ENCODE results near the gene PGAM2.

- TF ChIP-seq, protein P1, sequence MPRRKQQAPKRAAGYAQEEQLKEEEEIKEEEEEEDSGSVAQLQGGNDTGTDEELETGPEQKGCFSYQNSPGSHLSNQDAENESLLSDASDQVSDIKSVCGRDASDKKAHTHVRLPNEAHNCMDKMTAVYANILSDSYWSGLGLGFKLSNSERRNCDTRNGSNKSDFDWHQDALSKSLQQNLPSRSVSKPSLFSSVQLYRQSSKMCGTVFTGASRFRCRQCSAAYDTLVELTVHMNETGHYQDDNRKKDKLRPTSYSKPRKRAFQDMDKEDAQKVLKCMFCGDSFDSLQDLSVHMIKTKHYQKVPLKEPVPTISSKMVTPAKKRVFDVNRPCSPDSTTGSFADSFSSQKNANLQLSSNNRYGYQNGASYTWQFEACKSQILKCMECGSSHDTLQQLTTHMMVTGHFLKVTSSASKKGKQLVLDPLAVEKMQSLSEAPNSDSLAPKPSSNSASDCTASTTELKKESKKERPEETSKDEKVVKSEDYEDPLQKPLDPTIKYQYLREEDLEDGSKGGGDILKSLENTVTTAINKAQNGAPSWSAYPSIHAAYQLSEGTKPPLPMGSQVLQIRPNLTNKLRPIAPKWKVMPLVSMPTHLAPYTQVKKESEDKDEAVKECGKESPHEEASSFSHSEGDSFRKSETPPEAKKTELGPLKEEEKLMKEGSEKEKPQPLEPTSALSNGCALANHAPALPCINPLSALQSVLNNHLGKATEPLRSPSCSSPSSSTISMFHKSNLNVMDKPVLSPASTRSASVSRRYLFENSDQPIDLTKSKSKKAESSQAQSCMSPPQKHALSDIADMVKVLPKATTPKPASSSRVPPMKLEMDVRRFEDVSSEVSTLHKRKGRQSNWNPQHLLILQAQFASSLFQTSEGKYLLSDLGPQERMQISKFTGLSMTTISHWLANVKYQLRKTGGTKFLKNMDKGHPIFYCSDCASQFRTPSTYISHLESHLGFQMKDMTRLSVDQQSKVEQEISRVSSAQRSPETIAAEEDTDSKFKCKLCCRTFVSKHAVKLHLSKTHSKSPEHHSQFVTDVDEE (CRISPR knock-in tag; IDR thresholded peaks at IDR 0.05) = no peak
- TF ChIP-seq RARB (CRISPR knock-in tag; IDR thresholded peaks at IDR 0.05) (no peak), TOX (CRISPR knock-in tag; IDR thresholded peaks at IDR 0.05; ENCODE audit: borderline replicate concordance) (no peak), GLIS3 (CRISPR knock-in tag; IDR thresholded peaks at IDR 0.05) (no peak), ARNTL (CRISPR knock-in tag; IDR thresholded peaks at IDR 0.05; ENCODE audit: borderline replicate concordance, low read depth) (no peak), SNAI2 (CRISPR knock-in tag; IDR thresholded peaks at IDR 0.05) (no peak), ZFP30 (CRISPR knock-in tag; IDR thresholded peaks at IDR 0.05) (no peak), CSDC2 (CRISPR knock-in tag; IDR thresholded peaks at IDR 0.05) (no peak)
- TF ChIP-seq, protein P2, sequence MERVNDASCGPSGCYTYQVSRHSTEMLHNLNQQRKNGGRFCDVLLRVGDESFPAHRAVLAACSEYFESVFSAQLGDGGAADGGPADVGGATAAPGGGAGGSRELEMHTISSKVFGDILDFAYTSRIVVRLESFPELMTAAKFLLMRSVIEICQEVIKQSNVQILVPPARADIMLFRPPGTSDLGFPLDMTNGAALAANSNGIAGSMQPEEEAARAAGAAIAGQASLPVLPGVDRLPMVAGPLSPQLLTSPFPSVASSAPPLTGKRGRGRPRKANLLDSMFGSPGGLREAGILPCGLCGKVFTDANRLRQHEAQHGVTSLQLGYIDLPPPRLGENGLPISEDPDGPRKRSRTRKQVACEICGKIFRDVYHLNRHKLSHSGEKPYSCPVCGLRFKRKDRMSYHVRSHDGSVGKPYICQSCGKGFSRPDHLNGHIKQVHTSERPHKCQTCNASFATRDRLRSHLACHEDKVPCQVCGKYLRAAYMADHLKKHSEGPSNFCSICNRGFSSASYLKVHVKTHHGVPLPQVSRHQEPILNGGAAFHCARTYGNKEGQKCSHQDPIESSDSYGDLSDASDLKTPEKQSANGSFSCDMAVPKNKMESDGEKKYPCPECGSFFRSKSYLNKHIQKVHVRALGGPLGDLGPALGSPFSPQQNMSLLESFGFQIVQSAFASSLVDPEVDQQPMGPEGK (CRISPR knock-in tag; IDR thresholded peaks at IDR 0.05; ENCODE audit: borderline replicate concordance) = no peak
- TF ChIP-seq, protein P3, sequence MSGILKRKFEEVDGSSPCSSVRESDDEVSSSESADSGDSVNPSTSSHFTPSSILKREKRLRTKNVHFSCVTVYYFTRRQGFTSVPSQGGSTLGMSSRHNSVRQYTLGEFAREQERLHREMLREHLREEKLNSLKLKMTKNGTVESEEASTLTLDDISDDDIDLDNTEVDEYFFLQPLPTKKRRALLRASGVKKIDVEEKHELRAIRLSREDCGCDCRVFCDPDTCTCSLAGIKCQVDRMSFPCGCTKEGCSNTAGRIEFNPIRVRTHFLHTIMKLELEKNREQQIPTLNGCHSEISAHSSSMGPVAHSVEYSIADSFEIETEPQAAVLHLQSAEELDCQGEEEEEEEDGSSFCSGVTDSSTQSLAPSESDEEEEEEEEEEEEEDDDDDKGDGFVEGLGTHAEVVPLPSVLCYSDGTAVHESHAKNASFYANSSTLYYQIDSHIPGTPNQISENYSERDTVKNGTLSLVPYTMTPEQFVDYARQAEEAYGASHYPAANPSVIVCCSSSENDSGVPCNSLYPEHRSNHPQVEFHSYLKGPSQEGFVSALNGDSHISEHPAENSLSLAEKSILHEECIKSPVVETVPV (CRISPR knock-in tag; IDR thresholded peaks at IDR 0.05) = no peak
Measured at GRCh38 chr7:44063547-44063893, 1.8 kb downstream of the PGAM2 start.

Data from SK-N-SH treated with all-trans-retinoic acid at 6 μM for 48 hours (cell line).